Measurements from ENCODE around the gene GABBR1. TPM values are rescaled to one million over a fixed set of nuclear protein-coding genes. Genes with fewer than 3 reads are reported as not detected.

GABBR1 gene
- total RNA-seq, 4 donors from 2014 or later = 11.5 to 40.4 (median 30.5) TPM

DNA sequence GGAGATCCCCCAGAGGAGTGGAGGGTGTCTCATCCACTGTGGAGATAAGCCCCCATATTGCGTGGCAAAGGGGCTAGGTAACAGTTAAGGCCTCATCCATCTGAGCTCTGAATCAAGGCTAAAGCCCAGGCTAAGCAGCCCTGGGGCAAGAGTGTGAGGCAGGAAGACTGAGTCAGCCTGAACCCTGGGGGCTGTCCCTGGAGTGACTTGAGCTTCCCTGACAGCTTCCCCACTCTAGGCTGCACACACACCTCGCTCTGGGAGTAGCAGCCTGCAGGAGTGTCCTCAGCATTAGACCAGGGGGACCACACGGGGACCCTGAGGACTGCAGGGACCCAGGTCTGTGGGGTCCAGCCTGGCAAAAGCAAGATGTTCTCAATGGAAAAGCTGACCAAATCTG is 101.3 kb downstream of the GABBR1 start:
- no peaks in the 10 kb centered on the region for H3K36me3 ChIP-seq
- DNase-seq = no peak
- 40 to 73% methylated on average over 1 to 3 of the region's 3 CpGs for WGBS, 2 donors (ENCODE audit: low coverage in 1 of 2)
- no peaks in the 10 kb centered on the region for H3K9me3 ChIP-seq
- no peak for TF ChIP-seq CTCF (IDR thresholded peaks at IDR 0.05)
- TF ChIP-seq POLR2A (IDR thresholded peaks at IDR 0.05) = no peak
- no peak for TF ChIP-seq POLR2AphosphoS5 (IDR thresholded peaks at IDR 0.05)
- no peak for TF ChIP-seq EP300 (IDR thresholded peaks at IDR 0.05; ENCODE audit: low read depth)
- in situ Hi-C loops (cut with MboI; ENCODE audit: low pct_ligation_motif_present in 1 of 4, low pct_unique_long_range_greater_than_20kb in 1 of 4, low sequenced_read_pairs in 3 of 4) = no loop called here
- no peak overlapping the region for H3K4me3 ChIP-seq
- no peak overlapping the region for H3K27ac ChIP-seq
- no peaks in the 10 kb centered on the region for H3K4me1 ChIP-seq
- intact Hi-C loops (cut with DNase I; ENCODE audit: low total_unique reads) = no loop called here
- H3K27me3 ChIP-seq = no peaks in the 10 kb centered on the region

- in situ Hi-C loops (cut with MboI; ENCODE audit: low pct_ligation_motif_present in 1 of 4, low pct_unique_long_range_greater_than_20kb in 1 of 4, low sequenced_read_pairs in 3 of 4) = no loop called here
- no peaks in the 10 kb centered on the region for H3K27me3 ChIP-seq
- WGBS, 2 donors (ENCODE audit: low coverage in 1 of 2) = 85% methylated on average over 2 of the region's 2 CpGs; no CpG with 5 or more reads in 1 of the 2 donors
- no peak overlapping the region for H3K4me3 ChIP-seq
- no peak overlapping the region for H3K27ac ChIP-seq
- no peaks in the 10 kb centered on the region for H3K9me3 ChIP-seq
- no peaks in the 10 kb centered on the region for H3K4me1 ChIP-seq
- intact Hi-C loops (cut with DNase I; ENCODE audit: low total_unique reads) = no loop called here
- no peak for DNase-seq
- no peak for TF ChIP-seq CTCF (IDR thresholded peaks at IDR 0.05)
- no peak for TF ChIP-seq EP300 (IDR thresholded peaks at IDR 0.05; ENCODE audit: low read depth)
- no peak for TF ChIP-seq POLR2A (IDR thresholded peaks at IDR 0.05)
- TF ChIP-seq POLR2AphosphoS5 (IDR thresholded peaks at IDR 0.05) = no peak
- H3K36me3 ChIP-seq = no peaks in the 10 kb centered on the region
These were observed 102.2 kb downstream of the GABBR1 start for GRCh38 chr6:29530671-29531310.

DNA sequence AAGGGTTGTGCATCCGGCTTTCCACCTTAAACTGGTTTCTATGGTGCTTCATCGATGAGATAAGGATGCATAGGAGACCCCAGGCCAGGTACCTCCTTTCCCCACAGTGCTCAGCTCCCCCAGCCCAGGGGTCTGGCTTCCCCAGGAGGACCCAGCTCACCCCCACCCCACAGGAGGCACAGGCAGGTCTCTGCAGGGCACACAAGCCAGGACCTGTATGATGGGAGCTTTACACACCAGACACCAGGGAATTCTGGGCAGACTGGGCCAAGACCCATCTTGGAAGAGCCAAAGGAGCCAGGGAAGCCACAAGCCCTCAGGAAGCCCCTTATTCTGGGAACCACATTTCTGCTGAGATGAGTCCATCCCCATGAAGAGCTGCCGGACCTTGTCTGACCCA is 103.0 kb downstream of the GABBR1 start:
- H3K4me3 ChIP-seq = no peak overlapping the region
- no peaks in the 10 kb centered on the region for H3K4me1 ChIP-seq
- no peaks in the 10 kb centered on the region for H3K9me3 ChIP-seq
- intact Hi-C loops (cut with DNase I; ENCODE audit: low total_unique reads) = no loop called here
- no peak for DNase-seq
- in situ Hi-C loops (cut with MboI; ENCODE audit: low pct_ligation_motif_present in 1 of 4, low pct_unique_long_range_greater_than_20kb in 1 of 4, low sequenced_read_pairs in 3 of 4) = no loop called here
- H3K36me3 ChIP-seq = no peaks in the 10 kb centered on the region
- no peaks in the 10 kb centered on the region for H3K27me3 ChIP-seq
- TF ChIP-seq POLR2AphosphoS5 (IDR thresholded peaks at IDR 0.05) = no peak
- TF ChIP-seq POLR2A (IDR thresholded peaks at IDR 0.05) = no peak
- TF ChIP-seq EP300 (IDR thresholded peaks at IDR 0.05; ENCODE audit: low read depth) = no peak
- no peak for TF ChIP-seq CTCF (IDR thresholded peaks at IDR 0.05)
- 95% methylated on average over 3 of the region's 3 CpGs; no CpG with 5 or more reads in 1 of the 2 donors for WGBS, 2 donors (ENCODE audit: low coverage in 1 of 2)
- no peak overlapping the region for H3K27ac ChIP-seq

GRCh38 chr6:29528988-29529560 is 103.9 kb downstream of the GABBR1 start:
- Histone ChIP-seq H3K4me3 (no peak overlapping the region), H3K36me3 (no peaks in the 10 kb centered on the region), H3K9me3 (no peaks in the 10 kb centered on the region), H3K27me3 (no peaks in the 10 kb centered on the region), H3K27ac (no peak overlapping the region), H3K4me1 (no peaks in the 10 kb centered on the region)
- intact Hi-C loops (cut with DNase I; ENCODE audit: low total_unique reads) = no loop called here
- in situ Hi-C loops (cut with MboI; ENCODE audit: low pct_ligation_motif_present in 1 of 4, low pct_unique_long_range_greater_than_20kb in 1 of 4, low sequenced_read_pairs in 3 of 4) = no loop called here
- 94% methylated on average over 2 of the region's 2 CpGs; no CpG with 5 or more reads in 1 of the 2 donors for WGBS, 2 donors (ENCODE audit: low coverage in 1 of 2)
- no peak for TF ChIP-seq POLR2AphosphoS5 (IDR thresholded peaks at IDR 0.05)
- no peak for TF ChIP-seq EP300 (IDR thresholded peaks at IDR 0.05; ENCODE audit: low read depth)
- no peak for DNase-seq
